ENCODE data around the gene CSNK1D.
A peak's percentile ranks its signal among the peaks of the same experiment; 100 is the strongest.

Gene CSNK1D

GRCh38 chr17:82273327-82274133 is at the start of gene CSNK1D:
Gene CSNK1D (minus strand): TSS chr17:82273700. CDS start chr17:82273381, 319 bp downstream.
- DNase-seq = peak; percentile 93

- DNase-seq = no peak
Observed at GRCh38 chr17:82322526-82323453, 49.3 kb upstream of the CSNK1D start.

- DNase-seq = no peak
Observed at GRCh38 chr17:82321947-82322466, 48.5 kb upstream of the CSNK1D start.

DNA sequence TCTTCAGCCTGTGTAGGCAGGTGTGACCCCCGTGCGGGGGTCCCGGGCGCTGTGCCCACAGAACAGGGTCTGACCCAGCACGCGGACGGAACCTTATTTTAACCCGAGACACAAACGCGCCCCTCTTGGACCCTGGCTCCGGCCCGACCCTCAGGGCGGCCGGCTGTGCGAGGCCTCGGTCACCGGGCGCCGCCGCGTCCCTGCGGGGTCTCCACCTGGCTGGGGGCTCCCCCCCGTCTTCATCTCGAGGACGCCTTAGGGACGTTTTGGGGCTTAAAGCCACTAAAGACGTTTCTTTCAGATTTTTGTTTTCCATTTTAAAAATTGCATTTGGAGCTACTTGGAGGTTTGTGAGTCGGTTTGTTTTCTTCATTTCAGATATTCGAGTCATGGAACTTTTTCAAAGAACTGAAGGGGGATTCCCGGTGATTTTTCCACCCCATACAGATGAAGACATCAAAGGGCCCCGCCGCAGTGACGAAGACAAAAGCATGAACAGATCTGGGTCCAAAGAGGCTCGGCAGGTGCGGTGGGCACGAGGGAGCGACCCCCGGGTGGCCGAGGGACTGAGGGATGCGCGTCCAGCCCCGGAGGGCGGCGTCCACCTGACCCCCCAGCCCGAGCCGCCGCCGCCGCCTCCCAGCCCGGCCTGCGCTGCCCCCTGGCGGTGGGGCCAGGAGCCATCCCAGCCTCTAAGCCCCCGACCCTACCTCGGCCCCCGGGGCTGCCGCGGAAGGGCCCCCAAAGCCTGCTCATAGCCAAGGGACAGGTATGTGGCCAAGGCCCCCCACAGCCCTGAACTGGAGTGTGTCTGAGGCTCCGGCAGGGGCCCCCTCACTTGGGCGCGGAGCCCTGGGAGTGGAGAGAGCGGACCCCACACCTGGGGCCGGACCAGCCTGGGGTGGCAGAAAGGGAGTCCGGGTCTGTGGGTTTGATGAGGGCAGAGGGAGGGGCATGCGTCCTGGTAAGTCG is 47.7 kb upstream of the CSNK1D start:
- DNase-seq = peak; percentile 17

GRCh38 chr17:82320140-82320840 is 46.8 kb upstream of the CSNK1D start:
- DNase-seq = no peak

DNA sequence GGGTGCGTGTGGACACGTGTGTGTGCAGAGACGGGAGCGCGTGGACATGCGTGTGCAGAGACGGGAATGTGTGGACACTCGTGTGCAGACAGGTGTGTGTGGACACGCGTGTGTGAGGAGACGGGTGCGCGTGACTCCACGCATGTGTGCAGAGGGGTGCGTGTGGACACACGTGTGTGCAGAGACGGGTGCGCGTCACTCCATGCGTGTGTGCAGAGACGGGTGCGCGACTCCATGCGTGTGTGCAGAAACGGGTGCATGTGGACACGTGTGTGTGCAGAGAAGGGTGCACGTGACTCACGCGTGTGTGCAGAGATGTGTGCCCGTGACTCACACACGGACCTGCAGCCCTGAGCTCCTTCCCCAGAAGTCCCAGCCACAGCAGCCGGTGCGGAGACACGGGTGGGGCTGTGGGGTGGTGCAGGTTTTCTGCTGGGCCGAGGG is 46.1 kb upstream of the CSNK1D start:
- DNase-seq = no peak

DNA sequence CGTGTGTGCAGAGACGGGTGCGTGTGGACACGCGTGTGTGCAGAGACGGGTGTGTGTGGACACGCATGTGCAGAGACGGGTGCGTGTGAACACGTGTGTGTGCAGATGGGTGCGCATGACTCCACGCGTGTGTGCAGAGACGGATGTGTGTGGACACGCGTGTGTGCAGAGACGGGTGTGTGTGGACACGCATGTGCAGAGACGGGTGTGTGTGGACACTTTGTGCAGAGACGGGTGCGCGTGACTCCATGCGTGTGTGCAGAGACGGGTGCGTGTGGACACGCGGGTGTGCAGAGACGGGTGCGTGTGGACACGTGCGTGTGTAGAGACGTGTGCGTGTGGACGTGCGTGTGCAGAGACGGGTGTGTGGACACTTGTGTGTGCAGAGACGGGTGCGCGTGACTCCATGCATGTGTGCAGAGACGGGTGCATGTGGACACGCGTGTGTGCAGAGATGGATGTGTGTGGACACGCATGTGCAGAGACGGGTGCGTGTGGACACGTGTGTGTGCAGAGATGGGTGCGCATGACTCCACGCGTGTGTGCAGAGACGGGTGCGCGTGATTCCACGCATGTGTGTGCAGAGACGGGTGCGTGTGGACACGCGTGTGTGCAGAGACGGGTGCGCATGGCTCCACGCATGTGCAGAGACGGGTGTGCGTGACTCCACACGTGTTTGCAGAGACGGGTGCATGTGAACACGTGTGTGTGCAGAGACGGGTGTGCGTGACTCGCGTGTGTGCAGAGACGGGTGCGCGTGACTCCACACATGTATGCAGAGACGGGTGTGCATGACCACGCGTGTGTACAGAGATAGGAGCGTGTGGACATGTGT is 45.5 kb upstream of the CSNK1D start:
- no peak for DNase-seq

- no peak for DNase-seq
Observed at GRCh38 chr17:82318169-82318498, 44.6 kb upstream of the CSNK1D start.

- no peak for DNase-seq
Observed at GRCh38 chr17:82317394-82318168, 44.1 kb upstream of the CSNK1D start, which contains the start of gene CD7. Gene CD7 (minus strand): TSS chr17:82317608. CDS start chr17:82317495, 113 bp downstream.

DNA sequence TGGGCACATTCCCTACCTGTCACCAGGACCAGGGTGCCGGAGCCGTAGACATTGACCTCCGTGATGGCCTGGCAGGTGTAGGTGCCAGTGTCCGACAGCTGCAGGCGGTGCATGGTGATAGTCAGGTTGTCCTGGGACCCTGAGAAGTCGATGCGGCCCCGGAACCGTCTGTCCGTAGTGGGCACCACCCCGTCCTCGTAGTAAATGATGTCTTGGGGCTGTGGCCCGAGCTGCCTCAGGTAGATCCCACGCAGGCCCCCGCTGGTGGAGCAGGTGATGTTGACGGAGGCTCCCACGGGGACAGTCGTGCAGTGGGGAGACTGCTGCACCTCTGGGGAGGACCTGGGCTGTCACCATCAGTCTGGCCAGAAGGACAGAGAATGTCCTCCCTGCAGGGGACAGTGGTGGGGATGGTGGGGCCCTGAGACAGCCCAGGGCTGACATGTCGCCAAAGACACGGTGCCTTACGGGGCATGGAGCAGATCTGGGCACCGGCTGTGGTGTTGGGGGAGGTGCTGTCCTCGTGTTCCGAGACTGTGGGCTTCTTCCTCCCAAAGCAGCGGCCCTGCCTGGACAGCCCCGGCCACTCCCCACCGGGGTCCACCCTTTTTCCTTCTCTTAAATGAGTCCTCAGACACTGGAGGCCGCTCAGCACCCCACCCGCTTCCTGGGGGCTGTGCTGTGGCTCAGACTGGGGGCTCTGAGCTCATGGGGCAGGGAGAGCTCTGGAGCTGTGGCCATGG is 43.3 kb upstream of the CSNK1D start:
- no peak for DNase-seq

DNA sequence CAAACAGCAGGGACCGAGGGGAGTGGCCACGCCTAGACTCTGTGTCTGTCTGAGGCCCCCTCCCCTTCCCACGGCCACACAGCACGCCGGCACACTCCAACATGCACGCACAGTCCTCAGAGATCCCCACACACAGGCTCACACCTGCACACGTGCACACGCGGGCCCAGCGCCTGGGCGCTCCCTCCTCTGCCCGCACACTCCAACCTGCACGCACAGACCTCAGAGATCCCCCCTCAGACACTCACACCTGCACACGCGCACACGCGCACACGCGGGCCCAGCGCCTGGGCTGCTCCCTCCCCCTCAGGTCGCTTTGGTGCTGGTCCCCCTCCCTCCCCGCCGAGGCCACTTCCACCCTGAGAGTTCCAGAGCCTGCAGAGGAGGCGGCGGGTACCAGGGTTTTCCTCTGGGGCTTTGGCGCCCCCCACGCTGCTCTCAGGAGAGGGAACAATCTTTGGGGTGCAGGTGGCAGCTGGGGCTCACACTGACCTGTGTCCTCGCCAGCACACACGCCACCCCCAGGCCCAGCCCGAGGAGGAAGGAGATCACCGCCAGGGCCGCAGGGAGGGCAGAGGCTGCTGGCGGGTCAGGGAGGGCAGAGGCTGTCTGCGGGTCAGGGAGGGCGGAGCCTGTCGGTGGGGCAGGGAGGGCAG is 42.3 kb upstream of the CSNK1D start:
- no peak for DNase-seq

DNA sequence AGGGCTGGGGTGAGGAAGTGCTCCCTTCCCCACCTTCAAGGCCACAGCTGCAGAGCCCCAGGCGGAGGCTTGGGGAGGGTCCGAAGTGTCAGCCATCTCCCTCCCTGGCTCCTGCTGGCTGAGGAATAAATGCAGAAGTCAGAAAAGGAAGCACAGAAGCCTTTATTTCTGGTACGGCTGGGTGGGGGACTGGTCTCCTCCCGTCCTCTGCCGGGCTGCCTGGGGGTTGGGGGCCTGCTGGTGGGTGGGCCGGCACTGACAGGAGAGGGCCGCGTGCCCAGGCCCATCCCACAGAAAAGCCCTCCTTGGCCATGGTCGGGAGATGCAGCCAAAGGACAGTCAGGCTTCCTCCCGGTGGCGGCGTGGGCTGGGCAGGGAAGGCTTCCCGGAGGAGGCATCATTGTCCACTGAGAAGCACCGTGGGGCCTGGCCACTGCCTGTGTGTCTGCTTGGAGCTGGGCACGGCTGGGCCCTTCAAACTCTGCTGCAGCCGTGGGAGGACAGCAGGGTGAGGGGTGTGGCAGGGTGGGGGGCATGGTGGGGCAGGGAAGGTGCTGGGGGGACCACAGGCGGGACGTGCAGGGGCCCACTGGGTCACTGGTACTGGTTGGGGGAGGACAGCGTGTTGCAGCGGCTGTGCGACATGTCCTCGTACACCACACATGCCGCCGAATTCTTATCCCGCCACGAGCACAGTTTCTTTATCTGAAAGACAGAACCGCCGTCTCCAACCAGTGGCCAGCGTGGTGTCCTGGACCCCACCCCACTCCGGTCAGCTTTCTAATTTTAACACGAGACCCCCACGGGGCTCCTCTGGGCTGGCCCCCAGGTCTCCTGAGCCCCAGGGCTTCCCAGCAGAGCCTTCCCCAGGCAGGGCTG is 41.5 kb upstream of the CSNK1D start:
- no peak for DNase-seq

DNA sequence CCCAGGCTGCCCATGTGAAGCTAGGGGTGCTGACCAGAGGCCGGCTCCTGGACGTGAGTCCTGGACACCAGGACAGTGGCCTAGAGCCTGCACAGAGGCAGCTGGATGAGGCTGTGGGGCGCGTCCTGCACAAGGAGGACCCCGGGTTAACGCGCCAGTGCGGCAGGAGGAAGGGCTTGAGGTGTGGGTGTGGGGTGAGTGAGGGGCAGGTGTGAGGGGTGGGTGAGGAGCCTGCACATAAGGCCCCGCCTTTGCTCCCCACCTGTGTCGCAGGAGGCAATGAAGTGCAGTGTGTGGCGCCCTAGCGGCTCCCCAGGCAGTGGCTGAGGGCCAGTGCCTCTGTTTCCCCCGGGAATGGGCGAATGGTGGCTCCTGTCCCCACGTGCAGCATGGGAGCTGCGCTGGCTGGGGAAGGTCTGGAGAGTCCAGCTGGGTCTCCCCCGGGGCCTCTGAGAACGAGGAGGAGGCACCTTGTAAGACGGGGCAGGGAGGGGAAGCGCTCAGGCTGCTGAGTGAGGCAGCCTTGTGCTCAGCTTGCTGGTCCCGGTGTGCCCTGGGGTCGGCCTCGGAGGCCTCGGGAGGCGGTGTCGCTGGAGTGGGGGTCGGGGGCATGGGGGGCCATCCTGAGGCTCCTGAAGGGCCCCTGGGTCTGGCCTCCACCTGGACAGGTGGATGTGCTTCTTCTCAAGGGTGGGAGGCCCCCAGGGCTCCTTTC is 40.7 kb upstream of the CSNK1D start:
- DNase-seq = no peak

DNA sequence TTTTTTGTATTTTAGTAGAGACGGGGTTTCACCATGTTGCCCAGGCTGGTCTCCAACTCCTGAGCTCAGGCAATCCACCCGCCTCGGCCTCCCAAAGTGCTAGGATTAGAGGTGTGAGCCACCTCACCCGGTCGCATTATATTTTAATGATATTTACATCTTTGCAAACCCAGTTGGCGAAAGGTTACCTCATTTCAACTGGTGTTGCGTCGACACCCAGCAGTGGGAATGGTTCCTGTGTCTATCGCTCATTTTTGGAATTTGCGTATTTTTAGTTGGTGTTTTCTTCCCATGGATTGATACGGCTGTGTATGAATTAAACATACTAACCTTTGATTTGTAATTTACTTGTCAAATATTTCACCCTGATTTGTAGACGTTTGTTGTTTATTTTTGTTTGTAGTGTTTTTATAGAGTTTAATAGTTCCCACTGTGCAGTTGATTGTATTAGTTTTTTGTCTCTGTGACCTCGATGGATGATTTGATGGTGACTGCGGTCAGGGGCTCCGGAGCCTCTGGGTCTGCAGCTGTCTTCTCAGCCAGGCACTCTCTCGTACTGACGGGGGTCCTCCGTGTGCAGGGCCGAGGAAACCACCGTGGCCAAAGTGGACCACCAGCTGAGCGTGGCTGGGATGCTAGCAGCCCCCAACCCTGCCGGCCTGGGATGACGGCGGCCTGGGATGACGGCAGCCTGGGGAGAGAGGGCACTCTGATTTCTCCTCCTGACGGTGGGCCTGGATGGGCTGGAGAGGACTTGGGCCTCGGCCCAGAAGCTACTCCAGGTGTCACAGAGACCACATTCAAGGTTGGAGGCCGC is 39.9 kb upstream of the CSNK1D start:
- no peak for DNase-seq

DNA sequence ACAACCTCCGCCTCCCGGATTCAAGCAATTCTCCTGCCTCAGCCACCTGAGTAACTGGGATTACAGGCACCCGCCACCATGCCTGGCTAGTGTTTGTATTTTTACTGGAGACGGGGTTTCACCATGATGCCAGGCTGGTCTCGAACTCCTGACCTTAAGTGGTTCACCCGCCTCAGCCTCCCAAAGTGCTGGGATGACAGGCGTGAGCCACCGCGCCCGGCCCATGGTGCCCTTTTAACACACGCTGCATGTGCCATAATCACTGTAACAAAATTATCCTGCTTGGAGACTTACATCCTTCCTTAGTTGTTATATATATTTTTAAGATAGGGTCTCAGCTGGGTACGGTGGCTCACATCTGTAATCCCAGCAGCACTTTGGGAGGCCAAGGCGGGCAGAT is 38.5 kb upstream of the CSNK1D start:
- DNase-seq = no peak

DNA sequence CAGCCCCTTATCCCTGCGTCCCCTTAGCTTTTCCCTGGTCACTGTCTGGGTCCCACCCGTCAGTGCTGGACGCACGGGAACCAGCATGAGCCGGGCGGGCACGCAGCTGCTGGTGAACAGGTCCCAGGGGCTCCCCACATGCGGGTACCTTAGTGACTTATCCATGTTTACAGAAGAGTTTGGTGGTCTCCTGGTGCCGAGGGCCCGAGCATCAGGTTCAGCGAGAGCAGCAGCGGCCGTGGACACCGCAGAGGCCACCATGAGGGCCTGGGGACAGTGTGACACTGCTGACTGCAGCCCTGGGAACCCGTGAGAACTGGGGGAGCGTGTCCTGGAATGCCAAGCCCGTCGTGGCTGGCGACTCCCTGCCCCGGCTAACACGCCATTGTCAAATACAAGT is 37.4 kb upstream of the CSNK1D start:
- DNase-seq = no peak

All from NCI-H774 (cell line).